ENCODE data around the gene TM6SF1. TPM values are rescaled to one million over a fixed set of nuclear protein-coding genes. Genes with fewer than 3 reads are reported as not detected.
A peak's percentile ranks its signal among the peaks of the same experiment; 100 is the strongest.

TM6SF1 gene
- total and polyA plus RNA-seq, 4 donors = 2.2 to 13.0 (median 9.6) TPM

DNA sequence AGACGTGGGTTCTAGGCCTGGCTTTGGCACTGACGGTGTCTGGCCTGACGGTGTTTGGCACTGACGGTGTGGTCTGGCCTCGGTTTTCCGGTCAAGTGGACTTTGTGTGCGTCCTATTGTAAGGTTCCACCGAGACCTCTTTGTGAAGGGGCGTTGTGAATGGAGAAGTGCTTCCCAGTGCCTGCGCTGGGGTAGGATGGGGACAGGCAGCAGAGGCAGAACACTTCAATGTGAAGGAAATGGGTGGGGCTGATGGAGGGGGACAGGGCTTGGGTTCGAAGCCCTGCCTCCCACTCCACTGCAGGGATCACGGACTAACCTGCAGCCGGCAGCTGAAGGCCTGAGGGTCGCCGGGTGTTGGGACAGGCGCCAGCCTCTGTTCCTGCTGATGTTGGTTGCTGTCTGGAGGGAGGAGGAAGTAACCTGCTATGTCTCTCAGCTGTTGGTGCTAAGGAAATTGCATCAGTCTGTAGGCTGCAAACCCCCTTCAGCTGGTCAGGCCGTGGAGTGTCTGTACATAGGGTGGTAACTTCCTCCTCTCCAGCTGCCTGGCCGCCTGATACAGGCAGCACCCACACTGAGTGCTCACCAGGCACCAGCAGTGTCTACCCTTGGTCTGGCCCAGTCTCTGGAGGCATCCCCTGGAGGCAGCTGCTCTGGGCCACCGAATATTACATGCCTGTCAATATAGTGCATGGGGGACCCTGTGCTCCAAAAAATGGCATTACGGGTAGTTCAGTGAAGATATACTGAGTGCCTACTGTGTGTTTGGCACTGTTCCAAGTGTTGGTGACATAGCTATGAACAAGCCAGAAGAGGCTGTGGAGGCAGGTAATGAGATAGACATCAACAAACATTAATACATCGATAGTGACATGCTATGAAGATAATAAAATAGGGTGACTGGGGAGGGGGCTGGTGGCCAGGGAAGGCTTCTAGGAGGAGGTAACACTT, 1.1 kb downstream of the TM6SF1 start:
- H3K36me3 ChIP-seq (ENCODE audit: control insufficient read depth in 1 of 2, insufficient read depth in 2 of 2, low read length in 1 of 2) = no peaks in the 10 kb centered on the region
- peak overlapping the region in 1 of 2 donors; percentile 24 for H3K4me3 ChIP-seq (ENCODE audit: low read length in 2 of 2)
- intact Hi-C loops (cut with DNase I) = loop anchor here in 1 of 2 donors (10.0 kb wide), 1 partner anchor 104 kb away; no protein-coding TSS in a partner anchor
- 41 to 51% methylated on average over 21 of the region's 21 CpGs for WGBS, 2 donors
- peak; percentile 69 for ATAC-seq (ENCODE audit: low FRiP score)
- peak; percentile 77 to 88 for DNase-seq
- no peaks in the 10 kb centered on the region for H3K9me3 ChIP-seq (ENCODE audit: control insufficient read depth, low read length)
- H3K27me3 ChIP-seq (ENCODE audit: control insufficient read depth in 1 of 2, insufficient read depth in 2 of 2, low read length in 1 of 2) = no peaks in the 10 kb centered on the region
- no peak overlapping the region for H3K27ac ChIP-seq (ENCODE audit: low read depth in 1 of 2, low read length in 2 of 2)
- H3K4me1 ChIP-seq (ENCODE audit: control insufficient read depth in 1 of 2, insufficient read depth in 2 of 2, low read length in 2 of 2) = no peaks in the 10 kb centered on the region

DNA sequence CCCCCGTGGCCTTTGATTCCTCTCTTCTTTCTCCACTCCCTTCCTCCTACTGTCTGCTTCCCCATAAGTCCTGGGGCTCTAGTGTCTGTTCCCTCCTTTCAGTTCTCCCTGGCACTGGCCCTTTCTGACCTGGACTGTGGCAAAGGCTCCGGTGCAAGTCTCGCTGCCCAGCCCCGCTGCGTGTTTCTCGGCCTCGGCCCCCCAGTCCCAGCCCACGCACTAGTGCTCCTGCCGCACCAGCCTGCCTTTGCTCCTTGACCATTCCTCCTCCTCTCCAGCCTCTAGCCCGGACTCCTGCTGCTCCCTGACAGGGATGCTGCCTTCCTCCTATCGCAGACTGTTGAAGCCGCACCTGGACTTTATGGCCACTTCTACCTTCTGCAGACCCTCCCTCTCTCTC, 2.1 kb downstream of the TM6SF1 start:
- no peaks in the 10 kb centered on the region for H3K4me1 ChIP-seq (ENCODE audit: control insufficient read depth in 1 of 2, insufficient read depth in 2 of 2, low read length in 2 of 2)
- WGBS, 2 donors = 95 to 97% methylated on average over 12 of the region's 12 CpGs
- H3K36me3 ChIP-seq (ENCODE audit: control insufficient read depth in 1 of 2, insufficient read depth in 2 of 2, low read length in 1 of 2) = no peaks in the 10 kb centered on the region
- ATAC-seq (ENCODE audit: low FRiP score) (no peak), DNase-seq (no peak)
- intact Hi-C loops (cut with DNase I) = loop anchor here in 1 of 2 donors (10.0 kb wide), 1 partner anchor 105 kb away; no protein-coding TSS in a partner anchor
- H3K9me3 ChIP-seq (ENCODE audit: control insufficient read depth, low read length) = no peaks in the 10 kb centered on the region
- no peaks in the 10 kb centered on the region for H3K27me3 ChIP-seq (ENCODE audit: control insufficient read depth in 1 of 2, insufficient read depth in 2 of 2, low read length in 1 of 2)
- H3K4me3 ChIP-seq (ENCODE audit: low read length in 2 of 2) = no peak overlapping the region
- H3K27ac ChIP-seq (ENCODE audit: low read depth in 1 of 2, low read length in 2 of 2) = no peak overlapping the region

DNA sequence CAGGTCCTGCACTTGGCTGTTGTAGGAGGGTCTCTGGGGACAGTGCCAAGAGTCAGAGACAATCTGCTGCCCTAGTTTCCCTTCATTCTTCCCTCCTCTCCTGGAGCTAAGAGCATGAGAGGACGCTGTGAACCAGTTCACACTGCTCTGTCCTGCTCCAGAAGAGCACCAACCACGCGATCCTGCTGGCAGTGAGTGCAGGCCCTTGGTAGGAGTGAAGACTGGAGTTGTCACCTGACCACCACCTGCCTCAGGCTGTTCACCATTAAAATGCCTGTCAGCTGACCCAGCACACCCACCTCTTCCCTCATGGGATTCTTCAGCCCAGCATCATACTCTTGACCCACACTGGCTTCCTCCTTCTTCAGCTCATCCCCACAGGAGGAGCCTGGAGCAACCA, 2.9 kb downstream of the TM6SF1 start:
- Histone ChIP-seq H3K4me3 (ENCODE audit: low read length in 2 of 2) (no peak overlapping the region), H3K27me3 (ENCODE audit: control insufficient read depth in 1 of 2, insufficient read depth in 2 of 2, low read length in 1 of 2) (no peaks in the 10 kb centered on the region), H3K4me1 (ENCODE audit: control insufficient read depth in 1 of 2, insufficient read depth in 2 of 2, low read length in 2 of 2) (no peaks in the 10 kb centered on the region), H3K36me3 (ENCODE audit: control insufficient read depth in 1 of 2, insufficient read depth in 2 of 2, low read length in 1 of 2) (no peaks in the 10 kb centered on the region), H3K9me3 (ENCODE audit: control insufficient read depth, low read length) (no peaks in the 10 kb centered on the region), H3K27ac (ENCODE audit: low read depth in 1 of 2, low read length in 2 of 2) (no peak overlapping the region)
- WGBS, 2 donors = 92 to 98% methylated on average over 3 of the region's 3 CpGs
- ATAC-seq (ENCODE audit: low FRiP score) (no peak), DNase-seq (no peak)
- intact Hi-C loops (cut with DNase I) = no loop called here

DNA sequence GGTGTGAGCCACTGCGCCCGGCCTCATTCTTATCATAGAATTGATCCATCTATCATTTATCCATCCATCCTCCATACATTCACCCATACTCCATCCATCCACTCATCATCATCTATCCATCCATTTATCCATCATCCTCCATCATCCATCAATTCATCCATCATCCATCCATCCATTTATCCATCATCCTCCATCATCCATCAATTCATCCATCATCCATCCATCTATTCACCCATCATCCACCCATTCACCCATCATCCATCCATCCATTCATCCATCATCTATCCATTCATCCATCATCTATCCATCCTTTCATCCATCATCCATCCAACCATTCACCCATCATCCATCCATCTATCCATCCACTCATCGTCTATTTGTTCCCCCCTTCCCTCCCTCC, 3.7 kb downstream of the TM6SF1 start:
- Histone ChIP-seq H3K27me3 (ENCODE audit: control insufficient read depth in 1 of 2, insufficient read depth in 2 of 2, low read length in 1 of 2) (no peaks in the 10 kb centered on the region), H3K4me1 (ENCODE audit: control insufficient read depth in 1 of 2, insufficient read depth in 2 of 2, low read length in 2 of 2) (no peaks in the 10 kb centered on the region), H3K4me3 (ENCODE audit: low read length in 2 of 2) (no peak overlapping the region), H3K36me3 (ENCODE audit: control insufficient read depth in 1 of 2, insufficient read depth in 2 of 2, low read length in 1 of 2) (no peaks in the 10 kb centered on the region), H3K9me3 (ENCODE audit: control insufficient read depth, low read length) (no peaks in the 10 kb centered on the region), H3K27ac (ENCODE audit: low read depth in 1 of 2, low read length in 2 of 2) (no peak overlapping the region)
- WGBS, 2 donors = 95 to 96% methylated on average over 3 of the region's 3 CpGs
- DNase-seq = no peak
- intact Hi-C loops (cut with DNase I) = no loop called here
- ATAC-seq (ENCODE audit: low FRiP score) = no peak

DNA sequence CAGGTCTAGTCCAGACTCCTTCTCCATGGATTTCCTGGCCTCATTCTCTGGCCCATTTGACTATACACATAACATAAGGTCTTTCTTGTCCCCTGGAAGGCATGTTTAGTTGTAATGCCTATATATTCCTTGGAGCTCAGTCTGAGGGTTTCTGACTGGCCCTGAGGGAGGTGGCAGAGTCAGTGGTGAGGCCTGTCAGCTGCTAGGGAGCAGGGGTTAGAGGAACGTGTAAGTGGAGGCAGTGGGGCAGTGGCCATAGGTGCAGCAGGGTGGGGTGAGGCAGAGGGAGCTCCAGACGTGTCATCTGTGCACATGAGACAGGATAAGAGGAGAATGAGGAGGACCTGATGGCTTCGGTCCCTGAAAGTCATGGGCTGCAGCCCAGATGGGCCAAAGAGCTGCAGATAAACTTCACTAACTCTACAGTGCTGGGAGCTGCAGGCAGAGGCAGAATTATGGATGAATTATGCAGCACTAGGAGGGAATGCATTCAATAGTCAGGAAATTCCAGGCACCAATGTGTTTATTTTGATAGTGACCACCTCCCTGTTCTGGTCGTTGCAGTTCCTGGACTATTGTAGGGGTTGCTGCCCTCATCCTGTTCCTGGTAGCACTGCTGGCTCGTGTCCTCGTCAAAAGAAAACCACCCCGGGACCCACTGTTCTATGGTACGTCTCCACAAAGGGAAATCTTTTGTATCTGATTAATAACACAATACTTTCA, 4.9 kb downstream of the TM6SF1 start:
- Histone ChIP-seq H3K27me3 (ENCODE audit: control insufficient read depth in 1 of 2, insufficient read depth in 2 of 2, low read length in 1 of 2) (no peaks in the 10 kb centered on the region), H3K9me3 (ENCODE audit: control insufficient read depth, low read length) (no peaks in the 10 kb centered on the region), H3K4me1 (ENCODE audit: control insufficient read depth in 1 of 2, insufficient read depth in 2 of 2, low read length in 2 of 2) (no peaks in the 10 kb centered on the region), H3K4me3 (ENCODE audit: low read length in 2 of 2) (no peak overlapping the region), H3K36me3 (ENCODE audit: control insufficient read depth in 1 of 2, insufficient read depth in 2 of 2, low read length in 1 of 2) (no peaks in the 10 kb centered on the region), H3K27ac (ENCODE audit: low read depth in 1 of 2, low read length in 2 of 2) (no peak overlapping the region)
- ATAC-seq (ENCODE audit: low FRiP score) = no peak
- intact Hi-C loops (cut with DNase I) = no loop called here
- 60% methylated on average over 8 of the region's 8 CpGs for WGBS, 2 donors
- no peak for DNase-seq

DNA sequence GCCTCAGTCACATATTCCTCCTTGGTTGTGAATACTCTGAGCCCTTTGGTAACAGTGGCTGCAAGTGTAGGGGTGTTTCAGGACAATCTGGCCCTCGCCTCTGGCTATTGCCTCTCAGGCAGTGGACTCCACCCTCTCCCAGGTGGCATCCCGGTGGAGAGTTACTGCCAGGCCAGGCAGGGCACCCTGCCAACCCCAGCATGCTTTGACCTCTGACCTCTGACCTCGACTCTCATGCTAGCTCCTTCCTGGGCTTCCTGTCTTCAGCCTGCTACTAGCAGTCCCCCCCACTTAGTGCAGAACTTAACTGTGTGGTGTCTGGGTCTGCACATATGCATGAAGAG, 5.5 kb downstream of the TM6SF1 start:
- Histone ChIP-seq H3K4me1 (ENCODE audit: control insufficient read depth in 1 of 2, insufficient read depth in 2 of 2, low read length in 2 of 2) (no peaks in the 10 kb centered on the region), H3K27ac (ENCODE audit: low read depth in 1 of 2, low read length in 2 of 2) (no peak overlapping the region), H3K4me3 (ENCODE audit: low read length in 2 of 2) (no peak overlapping the region), H3K36me3 (ENCODE audit: control insufficient read depth in 1 of 2, insufficient read depth in 2 of 2, low read length in 1 of 2) (no peaks in the 10 kb centered on the region), H3K27me3 (ENCODE audit: control insufficient read depth in 1 of 2, insufficient read depth in 2 of 2, low read length in 1 of 2) (no peaks in the 10 kb centered on the region), H3K9me3 (ENCODE audit: control insufficient read depth, low read length) (no peaks in the 10 kb centered on the region)
- no peak for ATAC-seq (ENCODE audit: low FRiP score)
- no peak for DNase-seq
- intact Hi-C loops (cut with DNase I) = no loop called here
- WGBS, 2 donors = 33 to 44% methylated on average over 3 of the region's 3 CpGs

DNA sequence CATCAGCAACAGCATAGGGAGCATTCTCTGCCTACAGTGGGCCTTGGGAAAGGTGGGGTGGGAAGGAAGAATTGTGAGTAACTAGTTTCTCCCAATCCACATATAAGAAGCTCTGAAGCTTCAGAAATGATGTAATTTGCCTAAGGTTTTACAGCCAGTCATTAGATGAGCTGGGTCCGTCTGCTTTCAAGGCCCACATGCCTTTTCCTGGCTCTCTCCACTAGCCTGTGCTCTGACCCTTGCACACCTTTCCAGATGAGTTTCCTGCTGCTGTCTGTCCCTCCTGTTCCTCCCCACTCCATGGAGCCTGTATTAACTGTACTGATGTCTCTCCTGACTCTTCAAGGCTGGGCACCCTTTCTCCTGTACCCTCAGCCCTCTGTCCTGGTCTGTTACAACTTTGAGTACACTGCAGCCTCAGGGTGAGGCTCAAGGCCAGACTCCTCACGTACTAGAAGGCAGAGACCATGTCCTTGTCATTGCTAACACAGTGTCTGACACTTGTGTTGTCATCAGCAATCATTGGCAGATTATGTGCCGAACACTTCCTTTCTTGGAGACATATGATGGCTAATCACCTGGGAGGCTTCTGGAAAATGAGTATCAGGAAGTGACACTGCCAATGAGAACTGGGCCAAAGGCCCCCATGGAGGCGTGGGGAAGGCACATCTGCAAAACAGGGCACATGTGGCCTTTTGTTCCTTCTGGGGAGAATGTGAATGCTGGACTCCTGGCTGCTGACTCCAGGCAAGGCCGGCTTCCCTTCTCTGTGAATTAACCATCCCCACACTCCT, 6.6 kb downstream of the TM6SF1 start:
- Histone ChIP-seq H3K36me3 (ENCODE audit: control insufficient read depth in 1 of 2, insufficient read depth in 2 of 2, low read length in 1 of 2) (no peaks in the 10 kb centered on the region), H3K4me3 (ENCODE audit: low read length in 2 of 2) (no peak overlapping the region), H3K27ac (ENCODE audit: low read depth in 1 of 2, low read length in 2 of 2) (no peak overlapping the region), H3K4me1 (ENCODE audit: control insufficient read depth in 1 of 2, insufficient read depth in 2 of 2, low read length in 2 of 2) (no peaks in the 10 kb centered on the region), H3K9me3 (ENCODE audit: control insufficient read depth, low read length) (no peaks in the 10 kb centered on the region), H3K27me3 (ENCODE audit: control insufficient read depth in 1 of 2, insufficient read depth in 2 of 2, low read length in 1 of 2) (no peaks in the 10 kb centered on the region)
- DNase-seq = no peak
- WGBS, 2 donors = 95% methylated on average over 5 of the region's 5 CpGs
- no peak for ATAC-seq (ENCODE audit: low FRiP score)
- intact Hi-C loops (cut with DNase I) = no loop called here

DNA sequence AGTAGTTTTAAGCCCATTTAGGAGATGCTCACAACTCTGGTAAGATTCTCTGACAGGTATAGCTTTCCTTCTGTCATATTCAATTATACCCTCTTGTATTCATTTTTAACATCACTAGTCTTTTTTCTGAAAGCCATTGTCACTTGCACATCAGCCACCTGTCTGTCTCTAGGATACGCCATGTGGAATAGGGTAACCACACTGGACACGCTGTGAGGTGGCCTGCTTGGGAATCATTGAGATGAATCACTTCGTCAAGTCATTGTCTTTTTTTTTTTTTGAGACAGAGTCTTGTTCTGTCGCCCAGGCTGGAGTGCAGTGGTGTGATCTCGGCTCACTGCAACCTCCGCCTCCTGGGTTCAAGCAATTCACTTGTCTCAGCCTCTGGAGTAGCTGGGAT, 7.4 kb downstream of the TM6SF1 start:
- intact Hi-C loops (cut with DNase I) = no loop called here
- Histone ChIP-seq H3K4me1 (ENCODE audit: control insufficient read depth in 1 of 2, insufficient read depth in 2 of 2, low read length in 2 of 2) (no peaks in the 10 kb centered on the region), H3K27me3 (ENCODE audit: control insufficient read depth in 1 of 2, insufficient read depth in 2 of 2, low read length in 1 of 2) (no peaks in the 10 kb centered on the region), H3K9me3 (ENCODE audit: control insufficient read depth, low read length) (no peaks in the 10 kb centered on the region), H3K4me3 (ENCODE audit: low read length in 2 of 2) (no peak overlapping the region), H3K36me3 (ENCODE audit: control insufficient read depth in 1 of 2, insufficient read depth in 2 of 2, low read length in 1 of 2) (no peaks in the 10 kb centered on the region), H3K27ac (ENCODE audit: low read depth in 1 of 2, low read length in 2 of 2) (no peak overlapping the region)
- ATAC-seq (ENCODE audit: low FRiP score) (no peak), DNase-seq (no peak)
- 96 to 97% methylated on average over 6 of the region's 6 CpGs for WGBS, 2 donors

Measured in aorta (tissue), 5 donors.